ENCODE data around the gene KYAT1. TPM values are rescaled to one million over a fixed set of nuclear protein-coding genes. Genes with fewer than 3 reads are reported as not detected.

KYAT1 gene
- total and polyA plus RNA-seq, 2 of the 13 experiments (the other 11 are each of a cell fraction or from before 2014, with no cell fraction given): 9.2 to 46.5 TPM

GRCh38 chr9:128838338-128838737, 43.4 kb downstream of the KYAT1 start (continued):
- TF ChIP-seq SOX13 (IDR thresholded peaks at IDR 0.05) (peak; percentile 89), SOX13 (CRISPR knock-in tag; conservative IDR thresholded peaks at IDR 0.05 in 1 of 2, IDR thresholded peaks at IDR 0.05 in 1 of 2) (peak in 1 of 2 experiments; percentile 96; a peak in 2 of 4 replicates), KDM6A (CRISPR knock-in tag; IDR thresholded peaks at IDR 0.05; ENCODE audit: low read depth) (peak; percentile 51), ZBTB46 (CRISPR knock-in tag; IDR thresholded peaks at IDR 0.05; ENCODE audit: borderline replicate concordance) (0 out of 2 replicates have a peak, but pooled peaks have one; percentile 56), ZNF143 (CRISPR knock-in tag; IDR thresholded peaks at IDR 0.05) (no peak), TFAP4 (IDR thresholded peaks at IDR 0.05; ENCODE audit: borderline replicate concordance, low read depth) (peak; percentile 90), TCF12 (IDR thresholded peaks at IDR 0.05) (no peak), TCF12 (CRISPR knock-in tag; IDR thresholded peaks at IDR 0.05) (no peak), MIER3 (CRISPR knock-in tag; IDR thresholded peaks at IDR 0.05; ENCODE audit: borderline replicate concordance) (no peak; the same call in 1 of the 2 replicates), ZNF570 (CRISPR knock-in tag; IDR thresholded peaks at IDR 0.05; ENCODE audit: borderline replicate concordance) (no peak), ETV5 (CRISPR knock-in tag; IDR thresholded peaks at IDR 0.05; ENCODE audit: borderline replicate concordance) (peak; percentile 52; the same call in 1 of the 2 replicates), ZNF224 (CRISPR knock-in tag; IDR thresholded peaks at IDR 0.05) (peak; percentile 68; the same call in 1 of the 2 replicates), ZFP36L1 (CRISPR knock-in tag; IDR thresholded peaks at IDR 0.05) (no peak), ZNF615 (CRISPR knock-in tag; IDR thresholded peaks at IDR 0.05; ENCODE audit: borderline replicate concordance) (no peak), ZNF703 (CRISPR knock-in tag; IDR thresholded peaks at IDR 0.05; ENCODE audit: borderline replicate concordance) (no peak), NCOR1 (IDR thresholded peaks at IDR 0.05; ENCODE audit: borderline replicate concordance, low read length) (peak; percentile 56; the same call in 1 of the 2 replicates), HNRNPK (IDR thresholded peaks at IDR 0.05; ENCODE audit: low read depth, low read length, poor library complexity, severe bottlenecking) (no peak), ZBED4 (CRISPR knock-in tag; IDR thresholded peaks at IDR 0.05; ENCODE audit: borderline replicate concordance) (no peak; the same call in 1 of the 2 replicates), SP140L (CRISPR knock-in tag; IDR thresholded peaks at IDR 0.05; ENCODE audit: borderline replicate concordance) (no peak), ZNF574 (CRISPR knock-in tag; IDR thresholded peaks at IDR 0.05) (no peak), MEIS2 (CRISPR knock-in tag; IDR thresholded peaks at IDR 0.05) (0 out of 2 replicates have a peak, but pooled peaks have one; percentile 54)
